GM12878 (cell line): ENCODE results near the gene COX19. TPM values are rescaled to one million over a fixed set of nuclear protein-coding genes. Genes with fewer than 3 reads are reported as not detected.

Experiments used
- ATF7 ChIP-seq: fragments of 450-650 bp; IDR thresholded peaks from 2 replicates; pipeline ENCODE4 v1.6.1; 2016; ENCODE audit warnings: low read depth, mild to moderate bottlenecking
- CHD4 ChIP-seq: fragments of 200-600 bp; sonication (generic); IDR thresholded peaks from 2 replicates; pipeline ENCODE4 v1.6.1; 2016; ENCODE audit warnings: mild to moderate bottlenecking
- IRF4 ChIP-seq: IDR thresholded peaks from 2 replicates; pipeline ENCODE4 v1.6.1; 2011; ENCODE audit warnings: low read depth, low read length
- LARP7 ChIP-seq: fragments of 450-650 bp; IDR thresholded peaks from 2 replicates; pipeline ENCODE4 v1.6.1; 2017; ENCODE audit warnings: mild to moderate bottlenecking
- MYC ChIP-seq: IDR thresholded peaks from 2 replicates; pipeline ENCODE4 v1.6.1; 2011; ENCODE audit warnings: mild to moderate bottlenecking, low read length, moderate library complexity, inconsistent platforms; ENCODE audit not compliant: insufficient read depth, insufficient replicate concordance, insufficient read length, severe bottlenecking
- NFYA ChIP-seq: IDR thresholded peaks from 2 replicates; pipeline ENCODE4 v1.6.1; 2011; ENCODE audit warnings: low read depth, mild to moderate bottlenecking, low read length, improper control_type of control experiment, borderline replicate concordance
- SMAD1 ChIP-seq: fragments of 450-650 bp; IDR thresholded peaks from 2 replicates; pipeline ENCODE4 v1.6.1; 2018; ENCODE audit warnings: mild to moderate bottlenecking, low read depth; ENCODE audit not compliant: partially characterized antibody
- STAT1 ChIP-seq: fragments of 450-650 bp; conservative IDR thresholded peaks from 2 replicates; pipeline ENCODE4 v1.6.1; 2014; ENCODE audit warnings: antibody characterized with exemption, mild to moderate bottlenecking
- TARDBP ChIP-seq: IDR thresholded peaks from 2 replicates; pipeline ENCODE4 v1.6.1; 2016; ENCODE audit warnings: borderline replicate concordance
- YY1 ChIP-seq: IDR thresholded peaks from 2 replicates; pipeline ENCODE4 v1.6.1; 2011; ENCODE audit warnings: low read depth, mild to moderate bottlenecking, low read length
- ZBED1 ChIP-seq: IDR thresholded peaks from 2 replicates; pipeline ENCODE4 v1.6.1; 2016; ENCODE audit warnings: borderline replicate concordance
- ZNF274 ChIP-seq: IDR thresholded peaks from one replicate; pipeline ENCODE4 v1.8.0; 2011; ENCODE audit not compliant: insufficient read length, insufficient read depth
- polyA plus RNA-seq, 11 experiments: library from polyadenylated mRNA; depleted of rRNA in 4 of 11; unstranded in 6 of 11; stranded (reverse) in 5 of 11; fragments of >200 nt; fragmentation: Nextera tagmentation in 4 of 11; fragmentation: Illumina TruSeq in 1 of 11; extraction: Ambion mirVana in 4 of 11; extraction: Trizol in 1 of 11; gene quantifications; 1 replicate in 1 of 11; 2 replicates in 10 of 11; pipeline versions ENCODE4 v1.2.1 to v1.2.3, GENCODE V29; 2011 to 2016; ENCODE audit warnings: inconsistent platforms in 2 of 11, missing spikeins in 2 of 11, low read depth in 1 of 11
- total RNA-seq, 4 experiments: library from RNA; depleted of rRNA in 3 of 4; stranded (reverse); fragments of >200 nt in 3 of 4; fragmentation: Illumina TruSeq in 1 of 4; extraction: Trizol in 1 of 4; gene quantifications; 2 replicates each; pipeline versions ENCODE4 v1.2.1 to v1.2.3, GENCODE V29; 2013 to 2021
- TF ChIP-seq, protein P1 (sequence below): fragments of 450-650 bp; IDR thresholded peaks from 2 replicates; pipeline ENCODE4 v1.6.1; 2016; ENCODE audit warnings: mild to moderate bottlenecking
- TF ChIP-seq, protein P2 (sequence below): fragments of 150-350 bp; IDR thresholded peaks from 2 replicates; pipeline ENCODE4 v1.6.1; 2016; ENCODE audit warnings: low read depth, low read length
- TF ChIP-seq, protein P3 (sequence below): IDR thresholded peaks from 2 replicates; pipeline ENCODE4 v1.6.1; 2012; ENCODE audit warnings: low read length, inconsistent platforms
- TF ChIP-seq, protein P4 (sequence below): fragments of 450-650 bp; IDR thresholded peaks from 2 replicates; pipeline ENCODE4 v1.6.1; 2017; ENCODE audit warnings: low read depth, mild to moderate bottlenecking, moderate library complexity
- TF ChIP-seq, protein P5 (sequence below): fragments of 450-650 bp; formaldehyde crosslinking; IDR thresholded peaks from 2 replicates; pipeline ENCODE4 v1.4.0; 2020; ENCODE audit warnings: mild to moderate bottlenecking, moderate library complexity
- TF ChIP-seq, protein P6 (sequence below): fragments of 450-650 bp; IDR thresholded peaks from 2 replicates; pipeline ENCODE4 v1.6.1; 2014; ENCODE audit warnings: mild to moderate bottlenecking

COX19 gene
- total and polyA plus RNA-seq, 10 of the 15 experiments (the other 5 are each of a cell fraction or from before 2014, with no cell fraction given) = 3.7 to 17.9 (median 10.8) TPM

DNA sequence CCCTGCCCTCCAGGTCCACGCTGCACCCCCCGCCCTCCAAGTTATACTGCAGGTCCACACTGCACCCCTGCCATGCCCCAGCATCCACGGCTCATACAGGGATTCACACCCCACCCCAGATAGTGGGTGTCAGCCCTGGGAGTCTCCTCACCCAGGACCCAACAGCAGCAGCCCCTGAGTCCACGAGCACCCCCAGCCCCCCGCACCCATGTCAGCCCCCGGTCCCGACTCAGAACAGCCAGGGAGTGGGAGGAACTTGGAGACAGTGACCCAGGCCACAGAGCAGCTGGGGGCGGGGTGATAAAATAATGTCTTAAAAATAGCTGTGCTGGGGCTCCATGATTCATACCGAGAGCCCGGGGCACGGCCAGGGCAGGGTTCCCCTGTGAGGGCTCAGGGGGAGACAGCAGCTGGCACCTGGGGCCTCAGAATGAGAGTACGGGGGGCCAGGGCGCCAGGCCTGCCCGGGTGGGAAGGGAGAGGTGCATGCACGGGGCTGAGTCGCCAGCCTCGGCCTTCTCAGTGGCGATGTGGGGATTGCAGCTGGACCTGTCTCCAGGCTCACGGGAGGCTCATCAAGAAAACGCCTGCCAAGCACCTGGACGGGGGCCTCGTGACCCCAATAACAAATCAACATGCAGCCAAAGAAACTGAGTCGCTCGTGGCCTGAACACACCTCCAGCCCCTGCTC, 50.7 kb downstream of the COX19 start (continued):
- TF ChIP-seq, protein P1, sequence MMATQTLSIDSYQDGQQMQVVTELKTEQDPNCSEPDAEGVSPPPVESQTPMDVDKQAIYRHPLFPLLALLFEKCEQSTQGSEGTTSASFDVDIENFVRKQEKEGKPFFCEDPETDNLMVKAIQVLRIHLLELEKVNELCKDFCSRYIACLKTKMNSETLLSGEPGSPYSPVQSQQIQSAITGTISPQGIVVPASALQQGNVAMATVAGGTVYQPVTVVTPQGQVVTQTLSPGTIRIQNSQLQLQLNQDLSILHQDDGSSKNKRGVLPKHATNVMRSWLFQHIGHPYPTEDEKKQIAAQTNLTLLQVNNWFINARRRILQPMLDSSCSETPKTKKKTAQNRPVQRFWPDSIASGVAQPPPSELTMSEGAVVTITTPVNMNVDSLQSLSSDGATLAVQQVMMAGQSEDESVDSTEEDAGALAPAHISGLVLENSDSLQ = no peak
- TF ChIP-seq CHD4 = no peak
- peak; percentile 96 for TF ChIP-seq IRF4
- TF ChIP-seq, protein P2, sequence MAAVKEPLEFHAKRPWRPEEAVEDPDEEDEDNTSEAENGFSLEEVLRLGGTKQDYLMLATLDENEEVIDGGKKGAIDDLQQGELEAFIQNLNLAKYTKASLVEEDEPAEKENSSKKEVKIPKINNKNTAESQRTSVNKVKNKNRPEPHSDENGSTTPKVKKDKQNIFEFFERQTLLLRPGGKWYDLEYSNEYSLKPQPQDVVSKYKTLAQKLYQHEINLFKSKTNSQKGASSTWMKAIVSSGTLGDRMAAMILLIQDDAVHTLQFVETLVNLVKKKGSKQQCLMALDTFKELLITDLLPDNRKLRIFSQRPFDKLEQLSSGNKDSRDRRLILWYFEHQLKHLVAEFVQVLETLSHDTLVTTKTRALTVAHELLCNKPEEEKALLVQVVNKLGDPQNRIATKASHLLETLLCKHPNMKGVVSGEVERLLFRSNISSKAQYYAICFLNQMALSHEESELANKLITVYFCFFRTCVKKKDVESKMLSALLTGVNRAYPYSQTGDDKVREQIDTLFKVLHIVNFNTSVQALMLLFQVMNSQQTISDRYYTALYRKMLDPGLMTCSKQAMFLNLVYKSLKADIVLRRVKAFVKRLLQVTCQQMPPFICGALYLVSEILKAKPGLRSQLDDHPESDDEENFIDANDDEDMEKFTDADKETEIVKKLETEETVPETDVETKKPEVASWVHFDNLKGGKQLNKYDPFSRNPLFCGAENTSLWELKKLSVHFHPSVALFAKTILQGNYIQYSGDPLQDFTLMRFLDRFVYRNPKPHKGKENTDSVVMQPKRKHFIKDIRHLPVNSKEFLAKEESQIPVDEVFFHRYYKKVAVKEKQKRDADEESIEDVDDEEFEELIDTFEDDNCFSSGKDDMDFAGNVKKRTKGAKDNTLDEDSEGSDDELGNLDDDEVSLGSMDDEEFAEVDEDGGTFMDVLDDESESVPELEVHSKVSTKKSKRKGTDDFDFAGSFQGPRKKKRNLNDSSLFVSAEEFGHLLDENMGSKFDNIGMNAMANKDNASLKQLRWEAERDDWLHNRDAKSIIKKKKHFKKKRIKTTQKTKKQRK = no peak
- TF ChIP-seq SMAD1 = no peak
- TF ChIP-seq MYC = no peak
- TF ChIP-seq NFYA = no peak
- TF ChIP-seq YY1 = peak; percentile 66
- TF ChIP-seq, protein P3, sequence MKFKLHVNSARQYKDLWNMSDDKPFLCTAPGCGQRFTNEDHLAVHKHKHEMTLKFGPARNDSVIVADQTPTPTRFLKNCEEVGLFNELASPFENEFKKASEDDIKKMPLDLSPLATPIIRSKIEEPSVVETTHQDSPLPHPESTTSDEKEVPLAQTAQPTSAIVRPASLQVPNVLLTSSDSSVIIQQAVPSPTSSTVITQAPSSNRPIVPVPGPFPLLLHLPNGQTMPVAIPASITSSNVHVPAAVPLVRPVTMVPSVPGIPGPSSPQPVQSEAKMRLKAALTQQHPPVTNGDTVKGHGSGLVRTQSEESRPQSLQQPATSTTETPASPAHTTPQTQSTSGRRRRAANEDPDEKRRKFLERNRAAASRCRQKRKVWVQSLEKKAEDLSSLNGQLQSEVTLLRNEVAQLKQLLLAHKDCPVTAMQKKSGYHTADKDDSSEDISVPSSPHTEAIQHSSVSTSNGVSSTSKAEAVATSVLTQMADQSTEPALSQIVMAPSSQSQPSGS = peak; percentile 87; the same call in 1 of the 2 replicates
- peak; percentile 70 for TF ChIP-seq ATF7
- TF ChIP-seq STAT1 = no peak
- TF ChIP-seq ZBED1 = peak; percentile 97
- TF ChIP-seq, protein P4, sequence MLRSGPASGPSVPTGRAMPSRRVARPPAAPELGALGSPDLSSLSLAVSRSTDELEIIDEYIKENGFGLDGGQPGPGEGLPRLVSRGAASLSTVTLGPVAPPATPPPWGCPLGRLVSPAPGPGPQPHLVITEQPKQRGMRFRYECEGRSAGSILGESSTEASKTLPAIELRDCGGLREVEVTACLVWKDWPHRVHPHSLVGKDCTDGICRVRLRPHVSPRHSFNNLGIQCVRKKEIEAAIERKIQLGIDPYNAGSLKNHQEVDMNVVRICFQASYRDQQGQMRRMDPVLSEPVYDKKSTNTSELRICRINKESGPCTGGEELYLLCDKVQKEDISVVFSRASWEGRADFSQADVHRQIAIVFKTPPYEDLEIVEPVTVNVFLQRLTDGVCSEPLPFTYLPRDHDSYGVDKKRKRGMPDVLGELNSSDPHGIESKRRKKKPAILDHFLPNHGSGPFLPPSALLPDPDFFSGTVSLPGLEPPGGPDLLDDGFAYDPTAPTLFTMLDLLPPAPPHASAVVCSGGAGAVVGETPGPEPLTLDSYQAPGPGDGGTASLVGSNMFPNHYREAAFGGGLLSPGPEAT = peak; percentile 46; the same call in 1 of the 2 replicates
- TF ChIP-seq LARP7 = peak; percentile 64
- TF ChIP-seq TARDBP = no peak
- TF ChIP-seq, protein P5, sequence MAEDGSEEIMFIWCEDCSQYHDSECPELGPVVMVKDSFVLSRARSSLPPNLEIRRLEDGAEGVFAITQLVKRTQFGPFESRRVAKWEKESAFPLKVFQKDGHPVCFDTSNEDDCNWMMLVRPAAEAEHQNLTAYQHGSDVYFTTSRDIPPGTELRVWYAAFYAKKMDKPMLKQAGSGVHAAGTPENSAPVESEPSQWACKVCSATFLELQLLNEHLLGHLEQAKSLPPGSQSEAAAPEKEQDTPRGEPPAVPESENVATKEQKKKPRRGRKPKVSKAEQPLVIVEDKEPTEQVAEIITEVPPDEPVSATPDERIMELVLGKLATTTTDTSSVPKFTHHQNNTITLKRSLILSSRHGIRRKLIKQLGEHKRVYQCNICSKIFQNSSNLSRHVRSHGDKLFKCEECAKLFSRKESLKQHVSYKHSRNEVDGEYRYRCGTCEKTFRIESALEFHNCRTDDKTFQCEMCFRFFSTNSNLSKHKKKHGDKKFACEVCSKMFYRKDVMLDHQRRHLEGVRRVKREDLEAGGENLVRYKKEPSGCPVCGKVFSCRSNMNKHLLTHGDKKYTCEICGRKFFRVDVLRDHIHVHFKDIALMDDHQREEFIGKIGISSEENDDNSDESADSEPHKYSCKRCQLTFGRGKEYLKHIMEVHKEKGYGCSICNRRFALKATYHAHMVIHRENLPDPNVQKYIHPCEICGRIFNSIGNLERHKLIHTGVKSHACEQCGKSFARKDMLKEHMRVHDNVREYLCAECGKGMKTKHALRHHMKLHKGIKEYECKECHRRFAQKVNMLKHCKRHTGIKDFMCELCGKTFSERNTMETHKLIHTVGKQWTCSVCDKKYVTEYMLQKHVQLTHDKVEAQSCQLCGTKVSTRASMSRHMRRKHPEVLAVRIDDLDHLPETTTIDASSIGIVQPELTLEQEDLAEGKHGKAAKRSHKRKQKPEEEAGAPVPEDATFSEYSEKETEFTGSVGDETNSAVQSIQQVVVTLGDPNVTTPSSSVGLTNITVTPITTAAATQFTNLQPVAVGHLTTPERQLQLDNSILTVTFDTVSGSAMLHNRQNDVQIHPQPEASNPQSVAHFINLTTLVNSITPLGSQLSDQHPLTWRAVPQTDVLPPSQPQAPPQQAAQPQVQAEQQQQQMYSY = no peak
- TF ChIP-seq, protein P6, sequence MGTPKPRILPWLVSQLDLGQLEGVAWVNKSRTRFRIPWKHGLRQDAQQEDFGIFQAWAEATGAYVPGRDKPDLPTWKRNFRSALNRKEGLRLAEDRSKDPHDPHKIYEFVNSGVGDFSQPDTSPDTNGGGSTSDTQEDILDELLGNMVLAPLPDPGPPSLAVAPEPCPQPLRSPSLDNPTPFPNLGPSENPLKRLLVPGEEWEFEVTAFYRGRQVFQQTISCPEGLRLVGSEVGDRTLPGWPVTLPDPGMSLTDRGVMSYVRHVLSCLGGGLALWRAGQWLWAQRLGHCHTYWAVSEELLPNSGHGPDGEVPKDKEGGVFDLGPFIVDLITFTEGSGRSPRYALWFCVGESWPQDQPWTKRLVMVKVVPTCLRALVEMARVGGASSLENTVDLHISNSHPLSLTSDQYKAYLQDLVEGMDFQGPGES = no peak
- TF ChIP-seq ZNF274 = no peak
